Measurements from ENCODE around the gene AAK1.
A peak's percentile ranks its signal among the peaks of the same experiment; 100 is the strongest.
"Not testable (repeated sequence)": the region's sequence is repeated elsewhere in the genome, so short reads cannot be mapped to it uniquely, and the experiment has no call there.

AAK1 gene

DNA sequence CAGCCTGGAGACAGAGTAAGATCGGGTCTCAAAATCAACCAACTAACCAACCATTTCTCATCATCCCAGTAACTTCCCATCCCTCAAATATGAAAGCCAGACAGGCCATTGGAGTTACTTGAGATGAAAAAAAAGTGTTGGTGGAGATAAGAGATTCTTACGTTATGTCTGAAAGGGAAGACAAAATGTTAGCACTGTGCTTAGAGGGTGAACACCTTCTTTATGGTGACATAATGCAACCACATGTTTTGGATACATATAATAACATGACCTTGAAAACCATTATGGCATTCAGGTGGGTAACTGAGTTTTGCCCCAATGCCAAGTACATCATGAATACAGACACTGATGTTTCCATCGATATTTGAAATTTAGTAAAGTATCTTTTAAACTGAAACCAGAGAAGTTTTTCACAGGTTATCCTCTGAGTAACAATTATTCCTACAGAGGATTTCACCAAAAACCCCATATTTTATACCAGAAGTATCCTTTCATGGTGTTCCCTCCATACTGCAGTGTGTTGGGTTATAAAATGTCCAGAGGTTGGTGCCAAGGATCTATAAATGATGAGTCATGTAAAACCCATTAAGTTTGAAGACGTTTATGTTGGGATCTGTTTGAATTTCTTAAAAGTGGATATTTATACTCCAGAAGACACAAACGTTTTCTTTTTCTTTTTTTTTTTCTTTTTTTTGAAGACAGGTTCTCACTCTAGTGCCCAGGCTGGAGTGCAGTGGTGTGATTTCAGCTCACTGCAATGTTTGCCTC is 45.5 kb downstream of the AAK1 start:
- no peak for DNase-seq

- no peak for DNase-seq
Observed at GRCh38 chr2:69597105-69597504, 46.4 kb downstream of the AAK1 start.

GRCh38 chr2:69594341-69594740 is 49.2 kb downstream of the AAK1 start:
- no peak for DNase-seq

DNA sequence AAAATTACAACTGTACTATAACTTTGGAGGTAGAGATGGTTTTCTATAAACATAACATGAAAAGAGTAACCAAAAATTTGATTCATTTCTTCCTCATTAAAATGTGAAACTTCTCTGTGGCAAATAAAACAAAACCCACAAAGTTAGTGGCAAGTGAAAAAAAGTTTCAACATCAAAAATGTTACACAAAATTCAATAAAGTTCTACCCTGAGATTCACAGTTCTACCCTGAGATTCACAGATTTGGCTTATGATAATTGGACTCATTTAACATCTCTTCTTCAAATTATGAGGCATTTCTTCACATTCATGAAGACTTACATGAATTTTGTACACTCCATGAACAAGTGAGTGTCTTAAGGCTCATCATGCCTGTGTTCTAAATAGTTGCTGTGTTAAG is 51.0 kb downstream of the AAK1 start:
- DNase-seq, result no peak

DNA sequence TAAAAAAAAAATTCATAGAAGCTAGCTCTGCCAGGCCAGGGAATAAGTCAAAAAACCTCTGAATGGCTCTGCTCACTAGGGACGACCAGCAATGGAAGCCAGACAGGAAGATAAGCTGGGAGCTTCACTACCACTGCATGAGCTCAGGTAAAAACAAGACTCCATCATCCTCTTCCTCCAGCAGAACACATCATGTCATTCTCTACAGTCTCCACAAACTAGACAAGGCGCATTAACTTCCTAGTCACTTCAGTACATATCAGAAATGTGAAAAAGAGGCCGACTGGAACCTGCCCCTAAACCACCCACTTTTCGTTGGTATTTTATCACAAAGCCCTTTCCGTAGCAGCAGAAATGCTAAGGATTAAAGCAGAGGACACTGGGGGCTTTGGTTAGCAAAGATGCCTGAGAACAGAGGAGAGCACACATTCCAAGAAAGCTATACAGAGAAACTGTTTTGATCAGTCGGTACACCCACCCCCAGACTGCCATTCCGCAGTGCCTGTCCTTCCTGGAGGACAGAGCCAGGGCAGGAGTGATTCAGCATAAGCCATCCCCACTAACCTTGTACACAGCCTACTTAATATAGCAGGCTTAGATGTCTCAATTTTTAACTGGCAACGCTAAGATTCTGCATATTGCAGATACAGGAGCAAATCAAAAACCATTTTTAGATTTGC is 53.4 kb downstream of the AAK1 start:
- DNase-seq, result peak; percentile 64

GRCh38 chr2:69588945-69589344 is 54.6 kb downstream of the AAK1 start:
- DNase-seq, result no peak

- DNase-seq, result no peak
Observed at GRCh38 chr2:69588403-69588802, 55.1 kb downstream of the AAK1 start.

- no peak for DNase-seq
Observed at GRCh38 chr2:69585855-69586555, 57.5 kb downstream of the AAK1 start.

GRCh38 chr2:69584127-69584889 is 59.2 kb downstream of the AAK1 start:
- no peak for DNase-seq

DNA sequence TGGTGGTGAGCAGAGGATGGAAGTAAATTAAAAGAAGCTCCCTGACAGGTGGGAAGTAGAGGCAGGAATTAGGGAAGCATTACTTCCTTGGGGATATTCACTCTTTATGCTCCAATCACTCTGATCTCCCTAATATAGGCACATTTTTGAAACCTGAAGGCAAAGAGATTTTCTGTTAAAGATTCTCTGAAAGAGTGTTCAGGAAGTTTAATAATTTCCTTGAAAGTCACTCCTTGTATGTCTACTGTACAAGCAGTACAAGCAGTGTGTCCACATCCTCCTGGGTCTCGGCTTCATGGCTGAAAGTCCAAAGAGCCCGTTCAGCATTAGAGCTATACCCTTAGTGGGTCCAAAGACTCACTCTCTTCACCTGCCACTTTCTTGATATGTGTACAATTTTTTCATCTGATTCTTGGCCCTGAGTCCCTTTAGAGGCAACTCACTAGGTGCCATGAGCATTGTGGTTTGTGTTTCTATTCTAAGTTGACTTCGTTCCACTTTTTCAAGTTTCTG is 60.2 kb downstream of the AAK1 start:
- no peak for DNase-seq

- peak; percentile 96 for DNase-seq
Observed at GRCh38 chr2:69582582-69583176, 60.9 kb downstream of the AAK1 start.

GRCh38 chr2:69581774-69582581 is 61.6 kb downstream of the AAK1 start:
- DNase-seq, result peak; percentile 90

GRCh38 chr2:69580486-69580885 is 63.1 kb downstream of the AAK1 start:
- peak; percentile 59 for DNase-seq

DNA sequence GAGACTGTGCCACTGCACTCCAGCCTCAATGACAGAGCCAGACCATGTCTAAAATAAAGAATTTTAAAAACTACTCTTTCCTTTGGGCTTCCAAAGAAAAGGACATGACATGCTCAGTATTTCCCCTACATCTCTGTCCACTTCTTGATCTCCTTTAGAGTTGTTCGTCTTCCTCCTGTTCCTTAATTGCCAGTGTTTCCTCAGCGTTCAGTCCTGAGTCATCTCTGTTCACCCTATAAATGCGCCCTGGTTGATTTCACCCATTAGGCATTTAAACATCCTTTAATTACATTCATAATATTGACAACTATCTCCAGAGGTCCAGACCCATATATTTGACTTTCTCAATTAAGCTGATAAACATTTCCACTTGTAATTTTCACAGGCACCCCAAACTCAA is 64.0 kb downstream of the AAK1 start:
- no peak for DNase-seq

DNA sequence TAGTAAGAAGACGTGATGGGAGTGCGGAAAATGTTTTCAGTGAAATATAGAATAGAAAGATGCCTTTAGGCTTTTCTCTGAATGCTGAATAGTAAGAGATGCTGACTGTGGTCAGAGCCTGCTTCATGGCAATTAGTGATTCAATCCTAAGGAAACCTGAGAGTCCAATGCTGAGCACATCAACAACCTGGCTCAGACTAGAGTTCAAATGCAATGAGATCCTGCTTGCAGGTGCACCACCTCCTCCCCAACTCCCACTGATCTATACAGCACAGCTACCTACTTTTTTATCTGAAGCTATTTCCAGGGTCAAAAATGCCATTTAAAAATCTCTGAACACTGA is 65.4 kb downstream of the AAK1 start:
- DNase-seq, result no peak

- no peak for DNase-seq
Observed at GRCh38 chr2:69577467-69578197, 65.9 kb downstream of the AAK1 start.

GRCh38 chr2:69576880-69577279 is 66.7 kb downstream of the AAK1 start:
- peak; percentile 37 for DNase-seq

DNA sequence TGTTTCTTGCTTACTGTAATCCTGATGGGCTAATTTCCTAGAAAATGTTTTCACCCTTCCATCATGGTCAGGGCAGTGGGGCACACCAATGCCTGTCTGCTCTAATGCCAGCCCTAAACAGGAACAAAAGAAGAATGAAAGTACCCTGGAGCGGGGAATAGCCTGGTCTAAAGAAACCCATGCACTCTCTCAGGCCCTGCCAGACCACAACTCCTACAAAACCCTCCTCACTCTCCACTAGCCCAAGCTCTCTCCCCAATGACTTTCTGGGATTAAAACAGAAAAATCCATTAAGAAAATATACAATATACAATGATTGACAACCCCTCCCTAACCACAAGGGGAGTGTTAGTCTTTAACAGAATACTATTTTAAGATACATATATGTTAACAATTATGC is 67.6 kb downstream of the AAK1 start:
- no peak for DNase-seq

DNA sequence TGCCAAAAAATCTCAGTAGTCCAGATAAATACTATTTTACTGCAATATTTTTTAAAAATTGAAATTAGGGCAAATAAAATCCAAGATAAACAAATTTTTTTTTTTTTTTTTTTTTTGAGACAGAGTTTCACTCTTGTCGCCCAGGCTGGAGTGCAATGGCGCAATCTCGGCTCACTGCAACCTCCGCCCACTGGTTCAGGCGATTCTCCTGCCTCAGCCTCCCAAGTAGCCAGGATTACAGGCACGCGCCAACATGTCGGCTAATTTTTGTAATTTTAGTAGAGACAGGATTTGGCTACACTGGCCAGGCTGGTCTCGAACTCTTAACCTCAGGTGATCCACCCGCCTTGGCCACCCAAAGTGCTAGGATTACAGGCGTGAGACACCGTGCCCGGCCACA is 68.2 kb downstream of the AAK1 start:
- not testable (repeated sequence) for DNase-seq

DNA sequence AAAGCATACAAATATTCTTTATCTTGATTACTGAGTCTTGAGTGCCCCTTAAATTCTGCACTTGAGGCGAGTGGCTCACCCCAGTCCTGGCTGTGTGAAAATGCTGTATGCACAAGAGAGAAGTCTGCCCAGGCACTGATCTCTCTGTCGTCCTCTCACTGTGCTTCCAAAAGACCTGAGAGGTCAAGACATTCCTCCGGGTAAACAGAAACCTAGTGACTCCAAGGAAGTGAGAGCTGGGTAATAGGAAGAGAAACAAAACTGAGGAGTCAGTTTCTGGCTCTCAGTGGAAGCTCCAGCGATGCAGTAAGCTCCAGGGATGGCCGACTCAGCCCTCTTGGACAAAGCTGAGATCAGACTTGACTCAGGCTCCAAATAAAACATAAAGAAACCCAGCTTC is 70.9 kb downstream of the AAK1 start:
- DNase-seq, result no peak

GRCh38 chr2:69571189-69571588 is 72.3 kb downstream of the AAK1 start:
- DNase-seq, result no peak

Data from hematopoietic multipotent progenitor cell treated with erythropoietin and hydrocortisone succinate and interleukin-3 and kit ligand, for 4 days (in vitro differentiated cells).